Testis (tissue), 3 donors: ENCODE data around the gene CFAP299. TPM values are rescaled to one million over a fixed set of nuclear protein-coding genes. Genes with fewer than 3 reads are reported as not detected.
"Not testable (repeated sequence)": the region's sequence is repeated elsewhere in the genome, so short reads cannot be mapped to it uniquely, and the experiment has no call there.

Source experiments
- DNase-seq: peaks from one replicate; pipeline ENCODE4 v3.0.0-alpha.2; 2019
- H3K27ac ChIP-seq, 2 donors: fragments of 200-600 bp; sonication (generic); one replicate each; pipeline ENCODE4 v1.5.1; 2019
- H3K27me3 ChIP-seq: fragments of 200-600 bp; sonication (generic); one replicate; pipeline ENCODE4 v1.5.1; 2019
- H3K36me3 ChIP-seq: fragments of 200-600 bp; sonication (generic); one replicate; pipeline ENCODE4 v1.5.1; 2017; ENCODE audit warnings: low read depth; ENCODE audit errors: missing control alignments
- H3K4me1 ChIP-seq: fragments of 200-600 bp; sonication (generic); one replicate; pipeline ENCODE4 v1.5.1; 2019
- H3K4me3 ChIP-seq, 2 donors: fragments of 200-600 bp; sonication (generic); one replicate each; pipeline ENCODE4 v1.5.1; 2017 to 2019
- H3K9me3 ChIP-seq: fragments of 200-600 bp; sonication (generic); one replicate; pipeline ENCODE4 v1.5.1; 2017
- CTCF ChIP-seq, 3 experiments: fragments of 450-650 bp in 2 of 3; fragments of 200-600 bp in 1 of 3; sonication (generic) in 1 of 3; IDR thresholded peaks; one replicate each; pipeline ENCODE4 v1.5.1; 2016 to 2019; ENCODE audit warnings: antibody characterized with exemption in 3 of 3, mild to moderate bottlenecking in 2 of 3, moderate library complexity in 1 of 3
- POLR2A ChIP-seq: fragments of 450-650 bp; IDR thresholded peaks from one replicate; pipeline ENCODE4 v1.6.1; 2017; ENCODE audit warnings: antibody characterized with exemption, mild to moderate bottlenecking, moderate library complexity
- WGBS, 2 donors: methylation state at CpG; one replicate each; pipeline ENCODE4 v1.1.5; 2018; 5-methylcytosine and 5-hydroxymethylcytosine counted together
- intact Hi-C: fragments of 100-400 bp; cut with DNase I; formaldehyde crosslinking; loops from one replicate; pipeline ENCODE4 v1.15.1; 2023; ENCODE audit warnings: low total_unique reads
- polyA plus RNA-seq: library from polyadenylated mRNA; stranded (reverse); fragments of 350-450 nt; fragmentation: Illumina TruSeq; extraction: RNeasy Lipid Tissue Mini Kit (QIAGEN cat#74804); gene quantifications from one replicate; pipeline ENCODE4 v1.2.3, GENCODE V29; 2014; ENCODE audit warnings: low read depth, low replicate concordance; ENCODE audit not compliant: insufficient read depth
- total RNA-seq, 2 donors: library from RNA; depleted of rRNA; stranded (reverse); fragments of >200 nt; gene quantifications; one replicate each; pipeline ENCODE4 v1.2.3, GENCODE V29; 2016

CFAP299 gene
- total and polyA plus RNA-seq, 3 donors from 2014 or later = 18.1 to 51.9 (median 21.4) TPM

DNA sequence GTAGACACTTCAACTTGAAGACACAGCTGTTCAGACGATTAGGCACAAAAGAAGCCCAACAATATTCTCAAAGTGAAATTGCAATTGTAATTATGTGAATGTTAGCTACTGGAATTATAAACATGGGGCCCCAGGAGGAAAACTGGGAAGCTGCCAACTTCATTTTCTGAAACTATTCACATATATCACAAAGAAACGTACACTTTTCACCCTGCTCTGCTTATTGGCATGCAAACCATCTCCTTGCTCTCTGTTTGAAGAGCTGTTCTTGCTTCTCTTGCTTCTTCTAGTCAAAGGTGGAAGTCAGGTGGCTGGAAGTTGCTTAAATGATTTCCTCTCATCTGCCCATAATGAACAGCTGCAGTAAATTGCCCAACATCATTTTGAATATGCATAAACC lies 320.1 kb downstream of the CFAP299 start:
- intact Hi-C loops = no loop called here
- WGBS, 2 donors = 42 to 47% methylated on average over 2 of the region's 2 CpGs
- H3K9me3 ChIP-seq = no peaks in the 10 kb centered on the region
- no peaks in the 10 kb centered on the region for H3K4me1 ChIP-seq
- no peaks in the 10 kb centered on the region for H3K36me3 ChIP-seq
- DNase-seq = no peak
- no peak overlapping the region for H3K27ac ChIP-seq
- H3K4me3 ChIP-seq = no peak overlapping the region
- no peak for TF ChIP-seq CTCF (IDR thresholded peaks at IDR 0.05)
- no peaks in the 10 kb centered on the region for H3K27me3 ChIP-seq

DNA sequence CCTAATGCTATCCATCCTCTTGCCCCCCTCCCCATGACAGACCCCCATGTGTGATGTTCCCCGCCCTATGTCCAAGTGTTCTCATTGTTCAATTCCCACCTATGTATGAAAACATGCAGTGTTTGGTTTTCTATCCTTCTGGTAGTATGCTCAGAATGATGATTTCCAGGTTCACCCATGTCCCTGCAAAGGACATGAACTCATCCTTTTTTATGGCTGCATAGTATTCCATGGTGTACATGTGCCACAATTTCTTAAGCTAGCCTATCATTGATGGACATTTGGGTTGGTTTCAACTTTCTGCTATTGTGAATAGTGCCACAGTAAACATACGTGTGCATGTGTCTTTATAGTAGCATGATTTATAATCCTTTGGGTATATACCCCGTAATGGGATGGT lies 334.6 kb downstream of the CFAP299 start:
- H3K27ac ChIP-seq, intact Hi-C loops, H3K4me1 ChIP-seq, H3K4me3 ChIP-seq, H3K36me3 ChIP-seq, H3K9me3 ChIP-seq, DNase-seq, H3K27me3 ChIP-seq: not testable (repeated sequence)
- 90 to 95% methylated on average over 3 of the region's 3 CpGs for WGBS, 2 donors

- Histone ChIP-seq H3K9me3 (no peaks in the 10 kb centered on the region), H3K4me3 (no peak overlapping the region), H3K27ac (no peak overlapping the region), H3K27me3 (no peaks in the 10 kb centered on the region), H3K36me3 (no peaks in the 10 kb centered on the region), H3K4me1 (no peaks in the 10 kb centered on the region)
- TF ChIP-seq CTCF (IDR thresholded peaks at IDR 0.05) (no peak), POLR2A (no peak)
- DNase-seq = no peak
- intact Hi-C loops = no loop called here
Observed at GRCh38 chr4:80678413-80678812, 342.9 kb downstream of the CFAP299 start.

- H3K36me3 ChIP-seq = no peaks in the 10 kb centered on the region
- H3K9me3 ChIP-seq = no peaks in the 10 kb centered on the region
- no peaks in the 10 kb centered on the region for H3K4me1 ChIP-seq
- TF ChIP-seq POLR2A (no peak), CTCF (IDR thresholded peaks at IDR 0.05) (no peak)
- no peak overlapping the region for H3K4me3 ChIP-seq
- no peaks in the 10 kb centered on the region for H3K27me3 ChIP-seq
- no peak for DNase-seq
- intact Hi-C loops = no loop called here
- H3K27ac ChIP-seq = no peak overlapping the region
Observed at GRCh38 chr4:80680934-80681333, 345.4 kb downstream of the CFAP299 start.

- no peaks in the 10 kb centered on the region for H3K27me3 ChIP-seq
- no peak for DNase-seq
- H3K27ac ChIP-seq = no peak overlapping the region
- H3K9me3 ChIP-seq = no peaks in the 10 kb centered on the region
- H3K4me1 ChIP-seq = no peaks in the 10 kb centered on the region
- intact Hi-C loops = no loop called here
- H3K36me3 ChIP-seq = no peaks in the 10 kb centered on the region
- no peak for TF ChIP-seq POLR2A
- no peak for TF ChIP-seq CTCF (IDR thresholded peaks at IDR 0.05)
- H3K4me3 ChIP-seq = no peak overlapping the region
Observed at GRCh38 chr4:80685214-80685613, 349.7 kb downstream of the CFAP299 start.

GRCh38 chr4:80687736-80688135 lies 352.2 kb downstream of the CFAP299 start:
- H3K27ac ChIP-seq, H3K27me3 ChIP-seq, H3K9me3 ChIP-seq, intact Hi-C loops, DNase-seq, H3K4me1 ChIP-seq, H3K36me3 ChIP-seq, H3K4me3 ChIP-seq: not testable (repeated sequence)
- WGBS, 2 donors = 78 to 85% methylated on average over 12 to 14 of the region's 23 CpGs
